ENCODE measurements around the gene SLC4A5.

The SLC4A5 gene

DNA sequence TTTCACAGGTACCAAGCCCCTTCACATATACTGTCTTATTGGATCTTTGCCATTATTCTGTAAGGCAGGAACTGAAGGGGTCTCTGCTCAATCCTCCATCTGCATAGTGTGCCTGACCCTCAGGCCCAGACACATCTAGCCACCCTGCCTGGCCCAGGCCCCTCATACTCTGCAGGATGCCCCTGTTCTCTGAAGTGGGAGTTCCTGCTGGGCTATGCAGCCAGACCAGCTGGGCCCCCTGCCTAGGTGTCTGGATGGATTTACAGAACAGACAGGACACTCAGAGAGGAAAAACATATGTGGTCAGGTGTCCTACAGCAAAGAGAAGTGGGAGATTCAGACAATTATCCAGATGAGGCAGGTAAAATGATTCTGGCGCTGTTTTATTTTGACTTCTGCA, 42.0 kb downstream of the SLC4A5 start:
- TF ChIP-seq, protein P1, sequence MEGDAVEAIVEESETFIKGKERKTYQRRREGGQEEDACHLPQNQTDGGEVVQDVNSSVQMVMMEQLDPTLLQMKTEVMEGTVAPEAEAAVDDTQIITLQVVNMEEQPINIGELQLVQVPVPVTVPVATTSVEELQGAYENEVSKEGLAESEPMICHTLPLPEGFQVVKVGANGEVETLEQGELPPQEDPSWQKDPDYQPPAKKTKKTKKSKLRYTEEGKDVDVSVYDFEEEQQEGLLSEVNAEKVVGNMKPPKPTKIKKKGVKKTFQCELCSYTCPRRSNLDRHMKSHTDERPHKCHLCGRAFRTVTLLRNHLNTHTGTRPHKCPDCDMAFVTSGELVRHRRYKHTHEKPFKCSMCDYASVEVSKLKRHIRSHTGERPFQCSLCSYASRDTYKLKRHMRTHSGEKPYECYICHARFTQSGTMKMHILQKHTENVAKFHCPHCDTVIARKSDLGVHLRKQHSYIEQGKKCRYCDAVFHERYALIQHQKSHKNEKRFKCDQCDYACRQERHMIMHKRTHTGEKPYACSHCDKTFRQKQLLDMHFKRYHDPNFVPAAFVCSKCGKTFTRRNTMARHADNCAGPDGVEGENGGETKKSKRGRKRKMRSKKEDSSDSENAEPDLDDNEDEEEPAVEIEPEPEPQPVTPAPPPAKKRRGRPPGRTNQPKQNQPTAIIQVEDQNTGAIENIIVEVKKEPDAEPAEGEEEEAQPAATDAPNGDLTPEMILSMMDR (IDR thresholded peaks at IDR 0.05; ENCODE audit: insufficient read depth, missing control alignments): no peak
- FAIRE-seq (no peak), DNase-seq (ENCODE audit: insufficient read length, low spot score) (no peak)

DNA sequence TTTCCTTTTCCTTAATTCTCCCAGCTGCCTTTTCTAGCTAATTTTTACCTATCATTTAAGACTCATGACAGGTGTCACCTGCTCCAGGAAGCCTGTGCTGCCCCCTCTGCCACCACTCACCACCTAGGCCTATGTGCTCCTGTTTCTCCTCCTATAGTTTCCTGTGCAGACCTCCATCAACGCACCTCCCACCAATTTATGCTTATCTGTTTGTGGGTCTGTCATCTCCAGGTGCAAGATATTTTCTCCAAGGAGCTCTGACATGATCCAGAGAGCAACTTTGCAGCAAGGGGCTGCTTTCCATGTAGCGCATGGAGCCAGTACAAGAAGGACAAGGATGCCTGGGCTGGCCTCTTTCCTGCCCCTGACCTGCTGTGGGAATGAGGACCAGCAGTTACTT, 42.7 kb downstream of the SLC4A5 start:
- FAIRE-seq (no peak), DNase-seq (ENCODE audit: insufficient read length, low spot score) (no peak)
- TF ChIP-seq, protein P1 (IDR thresholded peaks at IDR 0.05; ENCODE audit: insufficient read depth, missing control alignments): no peak

DNA sequence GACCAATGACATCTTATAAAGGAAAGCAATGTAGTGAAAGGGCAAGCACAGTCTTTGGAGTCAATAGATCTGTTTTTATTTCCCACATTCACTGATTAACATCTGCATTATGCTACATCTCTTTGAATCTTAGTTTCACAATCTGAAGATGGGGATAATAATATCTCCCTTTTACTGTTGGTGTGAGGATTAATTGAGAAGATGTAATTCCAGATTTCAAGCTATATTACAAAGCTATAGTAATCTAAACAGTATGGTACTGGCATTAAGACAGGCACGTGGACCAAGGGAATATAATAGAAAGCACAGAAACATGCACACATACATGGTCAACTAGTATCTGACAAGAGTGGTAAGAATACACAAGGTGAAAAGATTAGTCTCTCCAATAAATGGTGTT, 45.3 kb downstream of the SLC4A5 start:
- TF ChIP-seq, protein P1 (IDR thresholded peaks at IDR 0.05; ENCODE audit: insufficient read depth, missing control alignments): no peak
- FAIRE-seq (no peak), DNase-seq (ENCODE audit: insufficient read length, low spot score) (no peak)

DNA sequence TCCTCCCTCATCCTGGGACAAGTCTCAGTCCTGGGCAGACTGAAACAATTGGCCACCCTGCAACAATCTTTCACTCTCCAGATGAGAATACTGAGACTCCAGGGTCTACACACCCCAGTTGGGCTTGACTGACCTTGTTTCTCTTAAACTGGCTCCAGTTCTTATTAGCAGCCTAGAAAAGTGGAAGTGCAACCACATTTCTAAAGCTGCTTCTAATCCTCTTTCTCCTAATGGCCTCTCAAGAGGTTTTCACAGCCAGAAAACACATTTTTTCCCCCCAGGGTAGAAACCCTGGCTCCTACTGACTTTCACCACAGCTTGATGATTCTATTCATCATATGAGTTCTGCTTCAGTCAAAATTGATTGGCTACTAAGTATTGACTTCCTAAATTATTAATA, 45.8 kb downstream of the SLC4A5 start:
- TF ChIP-seq, protein P1 (IDR thresholded peaks at IDR 0.05; ENCODE audit: insufficient read depth, missing control alignments): no peak
- FAIRE-seq (no peak), DNase-seq (ENCODE audit: insufficient read length, low spot score) (no peak)

DNA sequence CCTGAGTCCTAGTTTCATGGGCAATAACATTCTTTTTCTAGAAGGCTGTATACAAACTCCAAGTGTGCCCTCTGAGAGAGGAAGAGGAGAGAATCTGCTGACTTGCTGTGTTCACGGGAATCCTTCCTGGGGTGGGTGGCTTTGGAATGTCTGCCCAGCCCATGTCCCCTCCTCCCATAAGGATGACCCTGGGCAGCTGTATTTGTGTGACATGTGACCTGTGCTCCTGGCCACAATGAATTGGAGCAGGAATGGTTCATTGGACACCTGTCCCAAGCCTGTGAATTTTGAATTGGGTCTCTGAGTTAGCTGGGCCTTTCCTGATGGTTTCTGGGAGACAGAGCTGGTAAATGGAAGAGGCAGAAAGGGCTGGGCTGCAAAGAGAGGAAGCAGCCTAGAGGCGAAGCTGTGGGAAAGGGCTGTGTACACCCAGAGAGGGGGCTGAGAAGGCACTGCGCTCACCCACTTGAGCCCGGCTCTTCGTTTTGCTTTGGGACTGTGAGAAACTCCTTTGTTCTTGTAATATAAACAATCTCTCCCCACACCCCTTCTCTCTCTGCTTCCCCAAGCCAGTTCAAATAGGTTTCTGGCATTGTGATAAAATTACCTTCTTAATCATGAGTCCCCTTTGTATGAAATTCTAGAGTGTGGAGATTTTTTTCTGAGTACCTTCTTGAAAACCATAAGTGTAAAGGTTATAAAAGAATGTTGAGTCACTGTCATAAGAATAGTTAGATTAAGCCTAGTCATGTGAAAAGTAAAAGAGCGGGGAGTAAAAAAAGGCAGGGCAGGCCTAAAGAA, 49.8 kb downstream of the SLC4A5 start:
- TF ChIP-seq, protein P1 (IDR thresholded peaks at IDR 0.05; ENCODE audit: insufficient read depth, missing control alignments): no peak
- FAIRE-seq (no peak), DNase-seq (ENCODE audit: insufficient read length, low spot score) (no peak)

DNA sequence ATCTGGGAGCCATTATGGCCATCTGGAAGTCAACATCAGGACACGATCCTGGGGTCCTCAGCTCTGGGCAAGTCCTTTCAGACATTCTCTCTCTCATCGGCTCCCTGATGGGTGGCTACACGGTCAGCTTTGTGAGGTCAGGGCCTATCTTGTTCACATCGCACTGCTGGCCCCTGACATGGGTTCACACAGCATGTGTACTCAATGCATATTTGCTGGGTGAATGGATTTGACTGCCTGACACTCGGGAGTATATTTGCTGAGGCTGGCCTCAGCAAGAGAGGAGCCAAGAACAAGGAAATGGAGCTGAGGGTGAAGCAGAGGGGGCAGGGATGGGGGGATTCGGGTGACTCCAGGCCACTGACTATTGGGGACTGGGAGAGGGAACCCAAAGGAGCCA, 50.5 kb downstream of the SLC4A5 start:
- no peak for FAIRE-seq
- no peak for DNase-seq (ENCODE audit: insufficient read length, low spot score)

More for the DNA sequence above, 50.5 kb downstream of the SLC4A5 start:
- TF ChIP-seq, protein P1 (IDR thresholded peaks at IDR 0.05; ENCODE audit: insufficient read depth, missing control alignments): no peak
